HFFc6 (cell line): ENCODE results near the gene MMP23B. TPM values are rescaled to one million over a fixed set of nuclear protein-coding genes. Genes with fewer than 3 reads are reported as not detected.

Experiments
- DNase-seq: peaks from one replicate; pipeline ENCODE4 v3.0.0-alpha.2; 2018
- H3K27ac Mint-ChIP-seq: 2 replicates; pipeline ENCODE4 v1.8.0; 2020; ENCODE audit warnings: mild to moderate bottlenecking, mixed read lengths
- H3K27me3 Mint-ChIP-seq: 2 replicates; pipeline ENCODE4 v1.8.0; 2021; ENCODE audit warnings: mild to moderate bottlenecking, moderate library complexity, mixed read lengths; ENCODE audit not compliant: insufficient read depth
- H3K36me3 Mint-ChIP-seq: 2 replicates; pipeline ENCODE4 v1.8.0; 2021; ENCODE audit warnings: low read depth, mixed read lengths
- H3K4me1 Mint-ChIP-seq: 2 replicates; pipeline ENCODE4 v1.8.0; 2020; ENCODE audit warnings: low read depth, mixed read lengths
- H3K4me3 Mint-ChIP-seq: 2 replicates; pipeline ENCODE4 v1.8.0; 2020; ENCODE audit warnings: mild to moderate bottlenecking, moderate library complexity, mixed read lengths
- H3K9me3 Mint-ChIP-seq: 2 replicates; pipeline ENCODE4 v1.8.0; 2020; ENCODE audit warnings: mild to moderate bottlenecking, mixed read lengths
- CTCF ChIP-seq: fragments of 200-600 bp; sonication (generic); IDR thresholded peaks from 2 replicates; pipeline ENCODE4 v1.5.0; 2021; ENCODE audit warnings: antibody characterized with exemption, mild to moderate bottlenecking
- total RNA-seq, 6 experiments: library from RNA; stranded (reverse); fragmentation: NEBNext Ultra II Directional; extraction: Animal tissue kit (Norgen Biotek cat#: 25700); gene quantifications; 2 replicates in 1 of 6; 3 replicates in 5 of 6; pipeline ENCODE4 v1.2.3, GENCODE V29; 2021

The MMP23B gene
- total RNA-seq, 6 experiments from 2014 or later, result 2.8 to 7.1 (median 5.1) TPM

GRCh38 chr1:1609822-1610485 is 22.0 kb upstream of the MMP23B start:
- DNase-seq, result no peak
- Mint-ChIP-seq H3K9me3 (no peaks in the 10 kb centered on the region), H3K27ac (no peak overlapping the region), H3K36me3 (peaks cover 7% of the 10 kb centered on the region; the same call in 1 of the 2 replicates), H3K27me3 (peaks cover 2% of the 10 kb centered on the region; the same call in 1 of the 2 replicates), H3K4me3 (no peak overlapping the region), H3K4me1 (peaks cover 16% of the 10 kb centered on the region)
- no peak for TF ChIP-seq CTCF

- peaks cover 16% of the 10 kb centered on the region for H3K4me1 Mint-ChIP-seq
- H3K27ac Mint-ChIP-seq, result no peak overlapping the region
- H3K36me3 Mint-ChIP-seq, result peaks cover 7% of the 10 kb centered on the region; the same call in 1 of the 2 replicates
- no peak overlapping the region for H3K4me3 Mint-ChIP-seq
- TF ChIP-seq CTCF, result no peak
- H3K27me3 Mint-ChIP-seq, result peaks cover 2% of the 10 kb centered on the region; the same call in 1 of the 2 replicates
- DNase-seq, result no peak
- H3K9me3 Mint-ChIP-seq, result no peaks in the 10 kb centered on the region
These were observed 21.2 kb upstream of the MMP23B start for GRCh38 chr1:1610796-1611195.

GRCh38 chr1:1612104-1612400 is 19.9 kb upstream of the MMP23B start:
- Mint-ChIP-seq H3K36me3 (peaks cover 7% of the 10 kb centered on the region; the same call in 1 of the 2 replicates), H3K4me3 (no peak overlapping the region), H3K27me3 (peaks cover 1% of the 10 kb centered on the region), H3K27ac (no peak overlapping the region), H3K4me1 (peaks cover 16% of the 10 kb centered on the region), H3K9me3 (no peaks in the 10 kb centered on the region)
- TF ChIP-seq CTCF, result no peak
- DNase-seq, result no peak

- no peaks in the 10 kb centered on the region for H3K9me3 Mint-ChIP-seq
- TF ChIP-seq CTCF, result no peak
- DNase-seq, result no peak
- peak overlapping the region; percentile 97 for H3K4me3 Mint-ChIP-seq
- peaks cover 1% of the 10 kb centered on the region for H3K27me3 Mint-ChIP-seq
- peaks cover 12% of the 10 kb centered on the region; the same call in 1 of the 2 replicates for H3K36me3 Mint-ChIP-seq
- H3K4me1 Mint-ChIP-seq, result peaks cover 21% of the 10 kb centered on the region
- peak overlapping the region; percentile 40; the same call in 1 of the 2 replicates for H3K27ac Mint-ChIP-seq
These were observed 18.4 kb upstream of the MMP23B start for GRCh38 chr1:1613509-1614082.

- Mint-ChIP-seq H3K9me3 (no peaks in the 10 kb centered on the region), H3K4me1 (peaks cover 21% of the 10 kb centered on the region), H3K27me3 (peaks cover 3% of the 10 kb centered on the region), H3K27ac (peak overlapping the region; percentile 83), H3K4me3 (peak overlapping the region; percentile 97), H3K36me3 (peaks cover 12% of the 10 kb centered on the region; the same call in 1 of the 2 replicates)
- peak; percentile 11 for DNase-seq
- TF ChIP-seq CTCF, result no peak
These were observed 17.6 kb upstream of the MMP23B start for GRCh38 chr1:1614204-1614953.
